Adrenal gland (tissue), 12 donors: ENCODE results near the gene COBLL1. TPM values are rescaled to one million over a fixed set of nuclear protein-coding genes. Genes with fewer than 3 reads are reported as not detected.

Experiments used
- DNase-seq, 7 donors: peaks; one replicate each; pipeline ENCODE4 v3.0.0-alpha.2; 2019 to 2020
- H3K27ac ChIP-seq, 5 donors: fragments of 200-600 bp; sonication (generic) in 4 of 5; 1 replicate in 3 of 5; 2 replicates in 2 of 5; pipeline versions ENCODE4 v1.5.1 to v1.8.0; 2016 to 2020; ENCODE audit warnings: mild to moderate bottlenecking in 1 of 5
- H3K27me3 ChIP-seq: fragments of 200-600 bp; 2 replicates; pipeline ENCODE4 v1.8.0; 2021
- H3K36me3 ChIP-seq, 2 donors: fragments of 200-600 bp; replicated peaks in 1 of 2; 1 replicate in 1 of 2; 2 replicates in 1 of 2; pipeline versions ENCODE4 v1.5.1 to v1.8.0; 2018 to 2022
- H3K4me1 ChIP-seq, 2 donors: fragments of 200-600 bp; replicated peaks in 1 of 2; 1 replicate in 1 of 2; 2 replicates in 1 of 2; pipeline versions ENCODE4 v1.5.1 to v1.8.0; 2018 to 2021
- H3K4me3 ChIP-seq, 4 donors: fragments of 200-600 bp; sonication (generic) in 3 of 4; one replicate each; pipeline ENCODE4 v1.5.1; 2016 to 2018
- H3K9me3 ChIP-seq, 3 donors: fragments of 200-600 bp; sonication (generic) in 1 of 3; replicated peaks in 1 of 3; 1 replicate in 2 of 3; 2 replicates in 1 of 3; pipeline versions ENCODE4 v1.5.1 to v1.8.0; 2016 to 2021
- CTCF ChIP-seq, 6 experiments: fragments of 450-650 bp in 4 of 6; fragments of 200-600 bp in 2 of 6; sonication (generic) in 1 of 6; IDR thresholded peaks; 1 replicate in 5 of 6; 2 replicates in 1 of 6; pipeline versions ENCODE4 v1.5.1 to v1.8.0; 2016 to 2021; ENCODE audit warnings: antibody characterized with exemption in 6 of 6, mild to moderate bottlenecking in 2 of 6, moderate library complexity in 1 of 6
- POLR2A ChIP-seq, 2 donors: fragments of 450-650 bp; IDR thresholded peaks; one replicate each; pipeline ENCODE4 v1.6.1; 2017; ENCODE audit warnings: antibody characterized with exemption in 2 of 2, mild to moderate bottlenecking in 2 of 2, moderate library complexity in 1 of 2
- WGBS, 4 donors: extraction: QIAGEN DNeasy Blood & Tissue Kit in 2 of 4; methylation state at CpG; one replicate each; pipeline versions ENCODE4 v1.1.5 to v1.1.7; 2013 to 2017; 5-methylcytosine and 5-hydroxymethylcytosine counted together
- intact Hi-C, 2 donors: fragments of 100-400 bp; cut with DNase I; formaldehyde crosslinking; loops; one replicate each; pipeline versions ENCODE4 v1.14.1 to v1.15.0; 2022 to 2023
- polyA plus RNA-seq, 3 donors: library from polyadenylated mRNA; stranded (reverse); fragments of 200-250 nt in 2 of 3; fragments of 350-450 nt in 1 of 3; fragmentation: Illumina TruSeq in 1 of 3; extraction: RNeasy Lipid Tissue Mini Kit (QIAGEN cat#74804) in 1 of 3; gene quantifications; one replicate each; pipeline ENCODE4 v1.2.3, GENCODE V29; 2013 to 2014
- total RNA-seq, 9 donors: library from RNA; depleted of rRNA in 4 of 9; stranded (reverse); fragments of >200 nt in 4 of 9; fragments of 120-200 nt in 1 of 9; fragmentation: NEBNext Ultra II Directional in 1 of 9; extraction: Animal tissue kit (Norgen Biotek cat#: 25700) in 1 of 9; gene quantifications; one replicate each; pipeline versions ENCODE4 v1.1.0 to v1.2.4, GENCODE V29; 2013 to 2023
- donor health status: healthy with polysubstance abuse.
- donor health status: Bipolar disorder and iron deficiency.
- donor health status: DM: yes; HTN: yes; CAD: no.
- donor health status: DM: no; HTN: no; CAD: no.
- donor health status: DM: no; HTN: no; CAD: no.
- donor health status: DM: yes; HTN: yes; CAD: no.

Gene COBLL1
- total and polyA plus RNA-seq, 12 donors, result 25.8 to 365 (median 212) TPM

- Histone ChIP-seq H3K9me3 (no peaks in the 10 kb centered on the region), H3K4me3 (no peak overlapping the region), H3K4me1 (peaks cover 5 to 9% of the 10 kb centered on the region in 2 donors), H3K36me3 (no peaks in the 10 kb centered on the region), H3K27ac (no peak overlapping the region), H3K27me3 (no peaks in the 10 kb centered on the region)
- DNase-seq, result no peak
- intact Hi-C loops, result no loop called here
- 93 to 96% (median 93%) methylated on average over 4 of the region's 4 CpGs for WGBS, 4 donors
- TF ChIP-seq CTCF (IDR thresholded peaks at IDR 0.05) (no peak), POLR2A (IDR thresholded peaks at IDR 0.05) (no peak)
Measured at GRCh38 chr2:164852086-164852485, 10.5 kb upstream of the COBLL1 start.

GRCh38 chr2:164850235-164850634 is 8.6 kb upstream of the COBLL1 start:
- WGBS, 4 donors, result 71 to 80% (median 79%) methylated on average over 4 of the region's 4 CpGs
- Histone ChIP-seq H3K4me1 (peaks cover 5 to 9% of the 10 kb centered on the region in 2 donors), H3K27ac (no peak overlapping the region), H3K9me3 (no peaks in the 10 kb centered on the region), H3K4me3 (no peak overlapping the region), H3K27me3 (no peaks in the 10 kb centered on the region), H3K36me3 (no peaks in the 10 kb centered on the region)
- TF ChIP-seq CTCF (IDR thresholded peaks at IDR 0.05) (no peak), POLR2A (IDR thresholded peaks at IDR 0.05) (no peak)
- no peak for DNase-seq
- intact Hi-C loops, result no loop called here

- Histone ChIP-seq H3K4me3 (no peak overlapping the region), H3K27ac (no peak overlapping the region), H3K27me3 (no peaks in the 10 kb centered on the region), H3K9me3 (no peaks in the 10 kb centered on the region), H3K4me1 (peaks cover 5 to 9% of the 10 kb centered on the region in 2 donors), H3K36me3 (no peaks in the 10 kb centered on the region)
- 47 to 97% (median 92%) methylated on average over 1 of the region's 1 CpG for WGBS, 4 donors
- intact Hi-C loops, result loop anchor here in 1 of 2 donors (10.0 kb wide), 2 partner anchors 65 to 115 kb away; no protein-coding TSS in a partner anchor
- TF ChIP-seq POLR2A (IDR thresholded peaks at IDR 0.05) (no peak), CTCF (IDR thresholded peaks at IDR 0.05) (no peak)
- no peak for DNase-seq
Measured at GRCh38 chr2:164849506-164849905, 7.9 kb upstream of the COBLL1 start.

GRCh38 chr2:164847981-164848741 is 6.5 kb upstream of the COBLL1 start:
- DNase-seq, result no peak
- H3K4me3 ChIP-seq, result no peak overlapping the region
- H3K27ac ChIP-seq, result peak overlapping the region in 1 of 5 donors; percentile 36
- intact Hi-C loops, result loop anchor here in 1 of 2 donors (10.0 kb wide), 2 partner anchors 67 to 113 kb away; no protein-coding TSS in a partner anchor
- 54 to 60% (median 57%) methylated on average over 2 of the region's 2 CpGs for WGBS, 4 donors
- no peaks in the 10 kb centered on the region for H3K36me3 ChIP-seq
- no peaks in the 10 kb centered on the region for H3K27me3 ChIP-seq
- TF ChIP-seq CTCF (IDR thresholded peaks at IDR 0.05), result no peak
- TF ChIP-seq POLR2A (IDR thresholded peaks at IDR 0.05), result no peak
- H3K9me3 ChIP-seq, result no peaks in the 10 kb centered on the region
- H3K4me1 ChIP-seq, result peaks cover 5 to 13% of the 10 kb centered on the region in 2 donors
